HEK293 (cell line): ENCODE measurements around the gene KLHL25.

Source experiments
- CTCF ChIA-PET: fragments of 350-600 bp; formaldehyde crosslinking; extraction: SDS; loops from one replicate; lab custom pipeline; 2021; ENCODE audit warnings: antibody characterized with exemption; lab: Yijun Ruan, JAX
- POLR2A ChIA-PET: fragments of 300-600 bp; formaldehyde crosslinking; extraction: SDS; loops from one replicate; lab custom pipeline; 2020; ENCODE audit warnings: antibody characterized with exemption, inconsistent platforms; lab: Yijun Ruan, JAX
- H3K27ac ChIP-seq: fragments of 200-500 bp; sonication (Bioruptor generic); 2 replicates; pipeline ENCODE4 v1.5.1; 2014; ENCODE audit warnings: low read depth, low read length, control low read depth, inconsistent platforms; ENCODE audit errors: extremely low read depth
- H3K36me3 ChIP-seq, 2 experiments: fragments of 200-500 bp in 1 of 2; sonication (Bioruptor generic) in 1 of 2; 1 replicate in 1 of 2; 2 replicates in 1 of 2; pipeline ENCODE4 v1.5.1; 2014 to 2017; ENCODE audit warnings: inconsistent platforms in 2 of 2, low read length in 2 of 2; ENCODE audit not compliant: control insufficient read depth in 2 of 2, insufficient read depth in 1 of 2
- H3K4me1 ChIP-seq: fragments of 200-500 bp; sonication (Bioruptor generic); 2 replicates; pipeline ENCODE4 v1.5.1; 2014; ENCODE audit warnings: mild to moderate bottlenecking, low read length, inconsistent platforms; ENCODE audit not compliant: control insufficient read depth, insufficient read depth
- H3K4me3 ChIP-seq: 2 replicates; pipeline ENCODE4 v1.5.1; 2011; ENCODE audit warnings: low read depth, mild to moderate bottlenecking, control low read depth, low read length, moderate library complexity
- H3K9me3 ChIP-seq: fragments of 200-500 bp; sonication (Bioruptor generic); 2 replicates; pipeline ENCODE4 v1.5.1; 2014; ENCODE audit warnings: low read depth, low read length, inconsistent platforms; ENCODE audit not compliant: control insufficient read depth, insufficient read depth
- BCL11A ChIP-seq: fragments of 450-650 bp; formaldehyde crosslinking; IDR thresholded peaks from 2 replicates; pipeline ENCODE4 v1.5.1; 2016; ENCODE audit warnings: low read depth, missing biosample characterization, missing genetic modification characterization
- KLF10 ChIP-seq: fragments of 450-650 bp; IDR thresholded peaks from 2 replicates; pipeline ENCODE4 v1.5.1; 2018; ENCODE audit warnings: missing biosample characterization, mild to moderate bottlenecking, missing genetic modification characterization
- KLF9 ChIP-seq: fragments of 450-650 bp; formaldehyde crosslinking; IDR thresholded peaks from 2 replicates; pipeline ENCODE4 v1.5.1; 2016; ENCODE audit warnings: missing biosample characterization, missing genetic modification characterization, low read depth
- REPIN1 ChIP-seq: fragments of 450-650 bp; formaldehyde crosslinking; IDR thresholded peaks from 2 replicates; pipeline ENCODE4 v1.5.1; 2017; ENCODE audit warnings: missing biosample characterization, missing genetic modification characterization, low read depth
- SALL2 ChIP-seq: fragments of 450-650 bp; formaldehyde crosslinking; IDR thresholded peaks from 2 replicates; pipeline ENCODE4 v1.5.0; 2017; ENCODE audit warnings: missing biosample characterization, mild to moderate bottlenecking, missing genetic modification characterization, borderline replicate concordance
- SCRT2 ChIP-seq: fragments of 450-650 bp; formaldehyde crosslinking; IDR thresholded peaks from 2 replicates; pipeline ENCODE4 v1.5.1; 2016; ENCODE audit warnings: missing biosample characterization, missing genetic modification characterization
- WT1 ChIP-seq: fragments of 450-650 bp; formaldehyde crosslinking; IDR thresholded peaks from 2 replicates; pipeline ENCODE4 v1.5.1; 2016; ENCODE audit warnings: missing biosample characterization, missing genetic modification characterization
- ZFP3 ChIP-seq: fragments of 450-650 bp; formaldehyde crosslinking; IDR thresholded peaks from 2 replicates; pipeline ENCODE4 v1.5.1; 2016; ENCODE audit warnings: low read depth, missing biosample characterization, missing genetic modification characterization
- ZIC2 ChIP-seq: fragments of 450-650 bp; formaldehyde crosslinking; IDR thresholded peaks from 2 replicates; pipeline ENCODE4 v1.5.1; 2016; ENCODE audit warnings: missing biosample characterization, missing genetic modification characterization
- ZNF239 ChIP-seq: fragments of 450-650 bp; formaldehyde crosslinking; IDR thresholded peaks from 2 replicates; pipeline ENCODE4 v1.5.1; 2016; ENCODE audit warnings: missing biosample characterization, missing genetic modification characterization
- ZNF311 ChIP-seq: fragments of 450-650 bp; formaldehyde crosslinking; IDR thresholded peaks from 2 replicates; pipeline ENCODE4 v1.5.1; 2017; ENCODE audit warnings: missing biosample characterization, missing genetic modification characterization, borderline replicate concordance
- ZNF416 ChIP-seq: fragments of 450-650 bp; formaldehyde crosslinking; IDR thresholded peaks from 2 replicates; pipeline ENCODE4 v1.5.1; 2016; ENCODE audit warnings: missing biosample characterization, missing genetic modification characterization
- ZNF510 ChIP-seq: fragments of 450-650 bp; formaldehyde crosslinking; IDR thresholded peaks from 2 replicates; pipeline ENCODE4 v1.5.1; 2018; ENCODE audit warnings: mild to moderate bottlenecking, missing genetic modification characterization, missing biosample characterization; ENCODE audit not compliant: insufficient replicate concordance
- ZNF521 ChIP-seq: fragments of 450-650 bp; formaldehyde crosslinking; IDR thresholded peaks from 2 replicates; pipeline ENCODE4 v1.5.1; 2017; ENCODE audit warnings: missing biosample characterization, mild to moderate bottlenecking, missing genetic modification characterization
- ZNF571 ChIP-seq: fragments of 450-650 bp; formaldehyde crosslinking; IDR thresholded peaks from 2 replicates; pipeline ENCODE4 v1.5.0; 2017; ENCODE audit warnings: missing biosample characterization, missing genetic modification characterization
- ZNF626 ChIP-seq: fragments of 450-650 bp; sonication (Bioruptor Pico); formaldehyde crosslinking; IDR thresholded peaks from 2 replicates; pipeline ENCODE4 v1.5.1; 2018; ENCODE audit warnings: missing biosample characterization, missing genetic modification characterization, inconsistent platforms
- ZNF658 ChIP-seq: fragments of 450-650 bp; formaldehyde crosslinking; IDR thresholded peaks from 2 replicates; pipeline ENCODE4; 2016; ENCODE audit warnings: missing biosample characterization, missing genetic modification characterization
- ZNF664 ChIP-seq: fragments of 450-650 bp; formaldehyde crosslinking; IDR thresholded peaks from 2 replicates; pipeline ENCODE4 v1.5.1; 2016; ENCODE audit warnings: missing biosample characterization, missing genetic modification characterization
- ZNF701 ChIP-seq: fragments of 450-650 bp; formaldehyde crosslinking; IDR thresholded peaks from 2 replicates; pipeline ENCODE4 v1.5.1; 2016; ENCODE audit warnings: missing biosample characterization, missing genetic modification characterization
- ZNF747 ChIP-seq: fragments of 450-650 bp; formaldehyde crosslinking; IDR thresholded peaks from 2 replicates; pipeline ENCODE4 v1.5.1; 2016; ENCODE audit warnings: missing biosample characterization, missing genetic modification characterization
- ZNF837 ChIP-seq: fragments of 450-650 bp; formaldehyde crosslinking; IDR thresholded peaks from 2 replicates; pipeline ENCODE4 v1.5.1; 2016; ENCODE audit warnings: missing biosample characterization, missing genetic modification characterization
- ZSCAN30 ChIP-seq: fragments of 450-650 bp; IDR thresholded peaks from 2 replicates; pipeline ENCODE4 v1.5.1; 2018; ENCODE audit warnings: missing biosample characterization, mild to moderate bottlenecking, missing genetic modification characterization, moderate library complexity
- TF ChIP-seq, protein P1 (sequence below): fragments of 450-650 bp; formaldehyde crosslinking; IDR thresholded peaks from 2 replicates; pipeline ENCODE4 v1.5.1; 2016; ENCODE audit warnings: missing biosample characterization, missing genetic modification characterization
- TF ChIP-seq, protein P2 (sequence below): IDR thresholded peaks from 2 replicates; pipeline ENCODE4 v1.6.1; 2011; ENCODE audit warnings: mild to moderate bottlenecking, low read depth, low read length, borderline replicate concordance
- TF ChIP-seq, protein P3 (sequence below): fragments of 450-650 bp; formaldehyde crosslinking; conservative IDR thresholded peaks from 2 replicates; pipeline ENCODE4 v1.5.1; 2016; ENCODE audit warnings: low read depth, missing biosample characterization, missing genetic modification characterization
- TF ChIP-seq, protein P4 (sequence below): fragments of 450-650 bp; formaldehyde crosslinking; IDR thresholded peaks from 2 replicates; pipeline ENCODE4 v1.5.1; 2016; ENCODE audit warnings: missing biosample characterization, missing genetic modification characterization

The KLHL25 gene

GRCh38 chr15:85779249-85779648, 15.5 kb downstream of the KLHL25 start (continued):
- TF ChIP-seq, protein P1, sequence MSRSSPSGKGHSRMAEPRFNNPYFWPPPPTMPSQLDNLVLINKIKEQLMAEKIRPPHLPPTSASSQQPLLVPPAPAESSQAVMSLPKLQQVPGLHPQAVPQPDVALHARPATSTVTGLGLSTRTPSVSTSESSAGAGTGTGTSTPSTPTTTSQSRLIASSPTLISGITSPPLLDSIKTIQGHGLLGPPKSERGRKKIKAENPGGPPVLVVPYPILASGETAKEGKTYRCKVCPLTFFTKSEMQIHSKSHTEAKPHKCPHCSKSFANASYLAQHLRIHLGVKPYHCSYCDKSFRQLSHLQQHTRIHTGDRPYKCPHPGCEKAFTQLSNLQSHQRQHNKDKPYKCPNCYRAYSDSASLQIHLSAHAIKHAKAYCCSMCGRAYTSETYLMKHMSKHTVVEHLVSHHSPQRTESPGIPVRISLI (tag by site-specific recombination): no peak
- TF ChIP-seq, protein P2, sequence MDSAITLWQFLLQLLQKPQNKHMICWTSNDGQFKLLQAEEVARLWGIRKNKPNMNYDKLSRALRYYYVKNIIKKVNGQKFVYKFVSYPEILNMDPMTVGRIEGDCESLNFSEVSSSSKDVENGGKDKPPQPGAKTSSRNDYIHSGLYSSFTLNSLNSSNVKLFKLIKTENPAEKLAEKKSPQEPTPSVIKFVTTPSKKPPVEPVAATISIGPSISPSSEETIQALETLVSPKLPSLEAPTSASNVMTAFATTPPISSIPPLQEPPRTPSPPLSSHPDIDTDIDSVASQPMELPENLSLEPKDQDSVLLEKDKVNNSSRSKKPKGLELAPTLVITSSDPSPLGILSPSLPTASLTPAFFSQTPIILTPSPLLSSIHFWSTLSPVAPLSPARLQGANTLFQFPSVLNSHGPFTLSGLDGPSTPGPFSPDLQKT: no peak
- no peak for TF ChIP-seq ZNF416 (tag by site-specific recombination)
- TF ChIP-seq ZNF658 (tag by site-specific recombination): no peak
- no peak for TF ChIP-seq KLF10 (tag by site-specific recombination)
- no peak for TF ChIP-seq ZIC2
- no peak for TF ChIP-seq WT1

DNA sequence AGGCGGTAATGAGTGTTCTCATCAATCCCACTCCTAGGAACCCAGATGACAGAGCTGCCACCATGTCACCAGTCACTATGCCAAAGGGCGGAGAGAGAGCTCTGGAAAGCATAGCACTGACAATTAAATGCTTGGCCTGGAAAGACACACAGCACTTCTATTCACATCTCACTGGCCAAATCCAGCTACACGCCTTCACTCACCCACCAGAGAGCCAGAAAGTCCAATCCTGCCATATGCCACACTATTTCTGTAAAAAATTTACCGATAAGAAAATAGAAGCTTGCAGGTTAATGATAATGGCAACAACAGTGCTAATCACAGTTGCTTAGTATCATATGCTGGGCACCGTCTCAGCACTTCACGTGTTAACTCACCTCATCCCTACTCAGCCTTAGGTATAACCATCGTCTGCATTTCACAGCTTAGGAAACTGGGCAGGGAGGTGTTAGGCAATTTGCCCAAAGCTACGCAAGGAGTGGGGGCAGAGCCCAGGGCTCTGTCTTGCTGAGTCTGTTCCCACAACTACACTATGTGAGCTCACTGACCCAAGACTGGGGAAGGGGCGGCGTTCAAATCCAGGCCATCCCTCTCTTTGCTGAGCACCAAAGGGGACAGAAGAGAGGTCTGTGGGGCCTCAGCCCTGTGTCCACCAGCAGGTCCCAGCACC, 16.5 kb downstream of the KLHL25 start:
- H3K36me3 ChIP-seq: no peaks in the 10 kb centered on the region
- no peaks in the 10 kb centered on the region for H3K9me3 ChIP-seq
- TF ChIP-seq ZNF239 (tag by site-specific recombination) (no peak), ZNF510 (tag by site-specific recombination) (no peak), ZNF701 (tag by site-specific recombination) (peak; percentile 81; the same call in 1 of the 2 replicates), ZNF837 (tag by site-specific recombination) (no peak), BCL11A (tag by site-specific recombination) (no peak)
- TF ChIP-seq, protein P3, sequence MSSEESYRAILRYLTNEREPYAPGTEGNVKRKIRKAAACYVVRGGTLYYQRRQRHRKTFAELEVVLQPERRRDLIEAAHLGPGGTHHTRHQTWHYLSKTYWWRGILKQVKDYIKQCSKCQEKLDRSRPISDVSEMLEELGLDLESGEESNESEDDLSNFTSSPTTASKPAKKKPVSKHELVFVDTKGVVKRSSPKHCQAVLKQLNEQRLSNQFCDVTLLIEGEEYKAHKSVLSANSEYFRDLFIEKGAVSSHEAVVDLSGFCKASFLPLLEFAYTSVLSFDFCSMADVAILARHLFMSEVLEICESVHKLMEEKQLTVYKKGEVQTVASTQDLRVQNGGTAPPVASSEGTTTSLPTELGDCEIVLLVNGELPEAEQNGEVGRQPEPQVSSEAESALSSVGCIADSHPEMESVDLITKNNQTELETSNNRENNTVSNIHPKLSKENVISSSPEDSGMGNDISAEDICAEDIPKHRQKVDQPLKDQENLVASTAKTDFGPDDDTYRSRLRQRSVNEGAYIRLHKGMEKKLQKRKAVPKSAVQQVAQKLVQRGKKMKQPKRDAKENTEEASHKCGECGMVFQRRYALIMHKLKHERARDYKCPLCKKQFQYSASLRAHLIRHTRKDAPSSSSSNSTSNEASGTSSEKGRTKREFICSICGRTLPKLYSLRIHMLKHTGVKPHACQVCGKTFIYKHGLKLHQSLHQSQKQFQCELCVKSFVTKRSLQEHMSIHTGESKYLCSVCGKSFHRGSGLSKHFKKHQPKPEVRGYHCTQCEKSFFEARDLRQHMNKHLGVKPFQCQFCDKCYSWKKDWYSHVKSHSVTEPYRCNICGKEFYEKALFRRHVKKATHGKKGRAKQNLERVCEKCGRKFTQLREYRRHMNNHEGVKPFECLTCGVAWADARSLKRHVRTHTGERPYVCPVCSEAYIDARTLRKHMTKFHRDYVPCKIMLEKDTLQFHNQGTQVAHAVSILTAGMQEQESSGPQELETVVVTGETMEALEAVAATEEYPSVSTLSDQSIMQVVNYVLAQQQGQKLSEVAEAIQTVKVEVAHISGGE: no peak
- TF ChIP-seq, protein P4, sequence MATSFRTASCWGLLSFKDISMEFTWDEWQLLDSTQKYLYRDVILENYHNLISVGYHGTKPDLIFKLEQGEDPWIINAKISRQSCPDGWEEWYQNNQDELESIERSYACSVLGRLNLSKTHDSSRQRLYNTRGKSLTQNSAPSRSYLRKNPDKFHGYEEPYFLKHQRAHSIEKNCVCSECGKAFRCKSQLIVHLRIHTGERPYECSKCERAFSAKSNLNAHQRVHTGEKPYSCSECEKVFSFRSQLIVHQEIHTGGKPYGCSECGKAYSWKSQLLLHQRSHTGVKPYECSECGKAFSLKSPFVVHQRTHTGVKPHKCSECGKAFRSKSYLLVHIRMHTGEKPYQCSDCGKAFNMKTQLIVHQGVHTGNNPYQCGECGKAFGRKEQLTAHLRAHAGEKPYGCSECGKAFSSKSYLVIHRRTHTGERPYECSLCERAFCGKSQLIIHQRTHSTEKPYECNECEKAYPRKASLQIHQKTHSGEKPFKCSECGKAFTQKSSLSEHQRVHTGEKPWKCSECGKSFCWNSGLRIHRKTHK: no peak
- H3K27ac ChIP-seq: no peak overlapping the region
- ChIA-PET POLR2A (interaction anchor here (0.8 kb wide), 1 partner anchor 14 kb away, joined by 3 read pairs; no protein-coding TSS in a partner anchor), CTCF (interaction anchor here (0.6 to 1.4 kb wide), 4 partner anchors 49 to 119 kb away, joined by 3 read pairs; no protein-coding TSS in a partner anchor)
- no peak overlapping the region for H3K4me3 ChIP-seq
- H3K4me1 ChIP-seq: no peaks in the 10 kb centered on the region

DNA sequence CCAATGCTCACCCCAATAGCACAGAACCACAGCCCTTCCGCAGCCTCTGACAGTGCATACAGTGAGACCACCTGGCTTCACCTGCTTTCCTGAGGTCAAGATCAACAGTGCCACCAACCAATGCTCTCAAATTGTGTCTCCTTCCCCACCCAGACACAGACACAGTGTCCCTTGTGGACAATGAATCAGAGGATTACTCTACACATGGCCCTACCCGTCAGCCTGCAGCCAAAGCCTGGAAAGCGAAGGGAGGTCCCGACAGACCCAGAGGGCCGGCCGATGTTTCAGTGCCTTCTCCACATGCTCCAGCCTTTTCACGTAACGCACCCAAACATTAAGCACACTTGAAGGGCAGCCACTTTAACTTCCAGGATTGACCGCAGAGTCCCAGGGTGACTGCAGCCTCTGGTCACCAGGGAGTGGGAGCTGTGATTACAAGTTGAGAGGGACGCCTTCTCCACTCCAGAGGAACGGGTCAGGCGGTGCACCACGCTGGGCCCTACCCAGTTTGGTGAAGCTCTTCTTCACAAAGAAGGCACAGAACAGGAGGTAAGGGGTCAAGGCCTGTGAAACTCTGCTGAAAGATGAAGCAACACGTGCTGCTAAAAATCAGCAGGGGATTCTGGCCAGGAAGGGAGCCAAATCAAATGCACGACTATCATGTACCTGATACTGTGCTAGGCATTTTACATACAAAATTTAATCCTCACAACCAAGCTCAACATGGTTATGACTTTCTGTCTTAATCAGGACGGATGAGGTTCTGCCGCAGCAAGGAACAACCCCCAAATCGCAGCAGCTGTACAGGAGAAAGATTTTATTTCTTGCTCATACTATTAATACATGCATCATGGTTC, 17.2 kb downstream of the KLHL25 start:
- POLR2A ChIA-PET: no interaction called here
- TF ChIP-seq ZSCAN30 (no peak), ZNF521 (tag by site-specific recombination) (no peak), SCRT2 (tag by site-specific recombination) (no peak), ZNF571 (tag by site-specific recombination) (no peak), SALL2 (tag by site-specific recombination) (no peak), ZNF747 (tag by site-specific recombination) (no peak), ZNF626 (tag by site-specific recombination) (no peak), ZNF664 (tag by site-specific recombination) (no peak), ZFP3 (no peak), ZNF311 (tag by site-specific recombination) (no peak), KLF9 (tag by site-specific recombination) (no peak), REPIN1 (tag by site-specific recombination) (no peak)

More for the DNA sequence above, 17.2 kb downstream of the KLHL25 start:
- CTCF ChIA-PET: interaction anchor here (1.1 to 1.4 kb wide), 3 partner anchors 12 to 119 kb away, joined by 3 read pairs; no protein-coding TSS in a partner anchor
- no peaks in the 10 kb centered on the region for H3K9me3 ChIP-seq
- no peak overlapping the region for H3K27ac ChIP-seq
- H3K4me1 ChIP-seq: no peaks in the 10 kb centered on the region
- no peaks in the 10 kb centered on the region for H3K36me3 ChIP-seq
- H3K4me3 ChIP-seq: no peak overlapping the region
